AG09319 (cell line): Measurements from ENCODE around the gene CTNNBL1.

Source experiments
- DNase-seq: peaks from one replicate; pipeline ENCODE4 v3.0.0-alpha.2; 2010; ENCODE audit warnings: low read depth; ENCODE audit errors: extremely low read depth
- TF ChIP-seq, protein P1 (sequence below): IDR thresholded peaks from 2 replicates; pipeline ENCODE4 v1.5.1; 2011; ENCODE audit warnings: low read depth, mild to moderate bottlenecking, inconsistent platforms, low read length, moderate library complexity

CTNNBL1 gene

DNA sequence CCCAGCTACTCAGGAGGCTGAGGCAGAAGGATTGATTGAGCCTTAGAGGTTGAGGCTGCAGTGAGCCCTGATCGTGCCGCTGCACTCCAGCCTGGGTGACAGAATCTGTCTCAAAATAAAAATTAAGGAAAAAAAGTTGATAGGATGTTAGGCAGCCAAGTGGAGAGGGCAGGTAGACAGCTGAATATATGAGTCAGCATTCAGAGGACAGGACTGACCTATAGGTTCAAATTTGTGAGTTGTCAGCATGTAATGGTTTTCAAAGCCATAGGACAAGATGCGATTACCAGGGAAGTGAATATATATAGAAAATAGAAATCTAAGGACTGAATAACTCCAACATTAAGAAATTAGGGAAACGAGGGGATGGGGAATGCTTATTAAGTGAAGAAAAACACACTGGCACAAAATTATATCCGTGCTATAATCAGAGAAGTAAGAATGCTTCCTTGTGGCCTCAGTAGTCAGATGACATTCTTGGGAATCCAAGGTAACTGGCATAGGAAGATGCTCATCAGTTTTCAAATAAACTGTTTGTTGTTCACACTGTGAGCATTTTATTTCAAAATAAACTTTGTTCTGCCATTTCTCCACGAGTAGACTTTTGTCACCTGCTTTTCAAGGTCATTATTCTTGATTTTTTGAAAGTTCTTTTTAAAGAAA, 145.1 kb downstream of the CTNNBL1 start:
- TF ChIP-seq, protein P1, sequence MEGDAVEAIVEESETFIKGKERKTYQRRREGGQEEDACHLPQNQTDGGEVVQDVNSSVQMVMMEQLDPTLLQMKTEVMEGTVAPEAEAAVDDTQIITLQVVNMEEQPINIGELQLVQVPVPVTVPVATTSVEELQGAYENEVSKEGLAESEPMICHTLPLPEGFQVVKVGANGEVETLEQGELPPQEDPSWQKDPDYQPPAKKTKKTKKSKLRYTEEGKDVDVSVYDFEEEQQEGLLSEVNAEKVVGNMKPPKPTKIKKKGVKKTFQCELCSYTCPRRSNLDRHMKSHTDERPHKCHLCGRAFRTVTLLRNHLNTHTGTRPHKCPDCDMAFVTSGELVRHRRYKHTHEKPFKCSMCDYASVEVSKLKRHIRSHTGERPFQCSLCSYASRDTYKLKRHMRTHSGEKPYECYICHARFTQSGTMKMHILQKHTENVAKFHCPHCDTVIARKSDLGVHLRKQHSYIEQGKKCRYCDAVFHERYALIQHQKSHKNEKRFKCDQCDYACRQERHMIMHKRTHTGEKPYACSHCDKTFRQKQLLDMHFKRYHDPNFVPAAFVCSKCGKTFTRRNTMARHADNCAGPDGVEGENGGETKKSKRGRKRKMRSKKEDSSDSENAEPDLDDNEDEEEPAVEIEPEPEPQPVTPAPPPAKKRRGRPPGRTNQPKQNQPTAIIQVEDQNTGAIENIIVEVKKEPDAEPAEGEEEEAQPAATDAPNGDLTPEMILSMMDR, result no peak
- DNase-seq, result no peak

DNA sequence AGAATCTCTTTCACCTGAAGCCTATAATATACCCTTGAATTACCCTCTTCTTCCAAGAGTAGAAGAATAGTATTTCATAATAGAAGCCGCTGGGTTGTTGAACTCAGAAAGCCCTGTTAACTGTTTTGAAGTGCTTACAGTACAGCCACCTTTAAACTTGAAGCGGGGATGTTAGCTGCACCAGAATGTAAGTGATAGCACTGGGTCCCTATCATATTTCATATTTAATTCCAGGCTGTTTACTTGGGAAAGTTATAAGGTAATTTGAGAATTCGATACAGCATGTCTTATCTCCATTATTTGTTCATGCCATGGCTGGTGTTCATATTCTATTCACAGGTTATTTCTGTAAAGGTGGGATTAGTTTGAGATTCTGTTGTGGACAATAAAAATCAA, 145.6 kb downstream of the CTNNBL1 start:
- TF ChIP-seq, protein P1, result no peak
- no peak for DNase-seq

DNA sequence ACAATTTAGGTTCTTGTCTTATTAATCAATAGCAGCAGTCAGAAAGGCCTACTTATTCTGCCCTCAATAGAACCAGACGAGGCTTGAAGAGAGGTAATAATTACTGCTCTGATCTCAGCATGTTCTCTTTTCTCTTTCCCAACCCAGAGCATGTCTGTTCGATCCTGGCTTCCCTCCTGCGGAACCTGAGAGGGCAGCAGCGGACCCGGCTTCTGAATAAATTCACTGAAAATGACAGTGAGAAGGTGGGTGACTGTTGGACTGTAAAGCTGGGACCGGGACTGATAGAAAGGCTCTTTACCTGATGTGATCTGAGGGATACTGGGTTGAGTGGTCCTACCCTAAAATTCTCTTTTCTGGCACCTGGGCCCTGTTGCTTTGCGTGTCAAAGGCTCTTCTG, 146.1 kb downstream of the CTNNBL1 start:
- DNase-seq, result no peak
- TF ChIP-seq, protein P1, result no peak

DNA sequence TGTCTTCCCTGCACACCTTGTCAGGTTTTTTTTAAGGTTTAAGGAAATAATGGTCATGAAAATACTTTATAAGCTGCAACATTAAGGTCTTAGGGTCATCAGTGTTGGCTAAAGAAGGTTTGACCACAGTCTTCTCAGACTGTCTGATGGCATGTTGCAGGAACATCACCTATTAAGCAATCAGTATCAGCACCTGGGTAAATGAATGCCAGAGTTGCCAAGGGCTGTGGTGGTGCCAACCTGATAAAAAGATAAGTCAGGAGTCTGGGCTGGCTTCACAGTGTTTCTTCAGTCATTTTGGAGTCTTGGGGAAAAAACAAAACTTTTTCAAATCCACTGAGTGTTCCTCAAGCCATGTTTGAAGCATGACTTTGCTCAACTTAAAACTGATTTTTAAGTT, 147.6 kb downstream of the CTNNBL1 start:
- no peak for DNase-seq
- TF ChIP-seq, protein P1, result no peak

DNA sequence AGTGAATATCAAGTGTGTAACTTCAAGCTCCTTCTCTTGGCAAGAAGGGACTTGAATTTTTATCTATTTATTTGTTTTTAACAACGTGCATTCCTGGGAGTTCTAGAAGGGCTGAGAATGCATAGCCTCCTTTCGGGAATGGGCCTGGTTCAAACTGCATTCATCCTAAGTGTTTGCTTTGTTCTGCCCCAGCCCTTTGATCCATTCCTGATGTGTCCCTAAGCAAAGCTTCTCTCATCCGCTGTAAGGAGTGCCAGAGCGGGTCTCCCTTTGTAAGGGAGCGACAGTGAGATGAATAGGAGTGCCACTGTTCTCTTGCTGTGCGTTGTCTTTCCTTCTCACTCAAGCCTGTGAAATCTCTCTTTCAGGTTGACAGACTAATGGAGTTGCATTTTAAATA, 148.1 kb downstream of the CTNNBL1 start:
- DNase-seq, result no peak
- TF ChIP-seq, protein P1, result no peak

DNA sequence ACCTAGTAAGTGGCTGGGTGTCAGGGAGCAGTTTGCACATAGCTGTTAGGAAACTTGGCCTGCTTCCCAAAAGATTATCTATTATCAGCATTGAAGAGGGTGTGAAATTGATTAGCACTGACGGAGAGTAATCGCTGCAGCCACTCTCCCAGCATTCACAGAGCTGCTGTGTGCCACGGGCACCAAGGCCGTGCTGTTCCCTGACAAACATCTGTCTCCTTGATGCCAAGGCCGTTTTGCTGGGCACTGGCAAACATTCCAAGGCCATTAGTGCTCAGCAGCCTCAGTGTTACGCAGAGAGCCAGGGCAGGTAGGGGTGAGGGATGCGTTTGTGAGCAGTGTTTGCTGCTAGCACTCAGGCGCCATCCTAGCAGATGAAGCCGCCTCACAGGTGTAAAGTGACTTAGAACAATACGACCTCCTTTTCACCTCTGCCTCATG, 151.4 kb downstream of the CTNNBL1 start:
- DNase-seq, result no peak
- TF ChIP-seq, protein P1, result no peak

DNA sequence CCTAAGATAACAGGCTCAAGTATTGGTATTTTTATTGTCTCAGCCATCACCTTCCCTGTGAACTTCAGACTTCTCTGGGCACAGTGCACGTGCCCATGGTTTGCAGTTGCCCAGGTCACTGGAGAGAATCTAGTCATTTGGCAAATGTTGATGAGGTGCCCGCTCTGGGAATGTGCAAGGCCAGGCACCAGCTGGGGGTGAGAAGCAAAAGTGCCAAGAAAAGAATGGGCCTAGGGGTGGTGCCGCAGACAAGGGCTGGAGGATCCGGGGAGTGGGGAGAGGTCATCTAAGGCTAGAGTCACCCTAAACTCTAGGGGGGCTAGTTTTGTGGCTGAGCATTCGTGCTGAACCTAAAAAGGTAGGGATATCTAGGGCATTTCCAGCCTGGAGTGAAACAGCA, 152.0 kb downstream of the CTNNBL1 start:
- DNase-seq, result no peak
- TF ChIP-seq, protein P1, result no peak
